Type B pancreatic cell (in vitro differentiated cells): Measurements from ENCODE around the gene DOCK4. TPM values are rescaled to one million over a fixed set of nuclear protein-coding genes. Genes with fewer than 3 reads are reported as not detected.

Experiments
- DNase-seq: peaks from one replicate; pipeline ENCODE4 v3.0.0; 2021; ENCODE audit warnings: mixed read lengths; ENCODE audit not compliant: unreplicated experiment; ENCODE audit errors: extremely low spot score
- H3K27ac Mint-ChIP-seq: 2 replicates; pipeline ENCODE4 v1.8.0; 2021; ENCODE audit warnings: mild to moderate bottlenecking, mixed read lengths
- H3K27me3 Mint-ChIP-seq: 2 replicates; pipeline ENCODE4 v1.8.0; 2021; ENCODE audit warnings: mixed read lengths
- H3K36me3 Mint-ChIP-seq: 2 replicates; pipeline ENCODE4 v1.8.0; 2021; ENCODE audit warnings: mixed read lengths
- H3K4me1 Mint-ChIP-seq: one replicate; pipeline ENCODE4 v1.8.0; 2021; ENCODE audit warnings: mixed read lengths; ENCODE audit not compliant: unreplicated experiment
- H3K4me3 Mint-ChIP-seq: 2 replicates; pipeline ENCODE4 v1.8.0; 2021; ENCODE audit warnings: mild to moderate bottlenecking, mixed read lengths
- H3K9me3 Mint-ChIP-seq: 2 replicates; pipeline ENCODE4 v1.8.0; 2021; ENCODE audit warnings: mixed read lengths
- total RNA-seq: library from RNA; stranded (reverse); gene quantifications from 2 replicates; pipeline ENCODE4 v1.2.1, GENCODE V29; 2021; ENCODE audit warnings: low replicate concordance
- TF ChIP-seq, protein P1 (sequence below): fragments of 200-600 bp; sonication (generic); conservative IDR thresholded peaks from 2 replicates; pipeline ENCODE4 v1.5.0; 2021; ENCODE audit warnings: antibody characterized with exemption, mild to moderate bottlenecking

Gene DOCK4
- total RNA-seq, 1 donor from 2014 or later = 24.6 TPM

DNA sequence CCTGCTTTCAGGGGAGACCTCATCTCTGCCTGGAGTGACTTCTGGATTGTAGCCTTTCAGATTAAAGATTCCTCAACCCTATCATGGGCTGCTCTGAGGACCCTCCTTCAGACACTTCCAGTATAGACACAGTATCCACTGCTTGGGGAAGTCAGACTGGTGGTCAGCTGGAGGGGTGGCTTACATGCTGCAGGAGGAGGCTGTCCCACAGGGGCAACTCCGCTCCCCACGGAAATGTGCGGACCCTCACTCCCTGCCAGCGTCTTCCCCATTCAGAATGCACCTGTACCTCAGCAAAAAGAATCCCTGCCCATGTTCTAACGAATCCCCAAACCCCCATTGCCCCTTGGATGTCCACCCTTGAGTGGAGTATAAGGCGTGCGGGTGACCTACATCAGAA lies 95.5 kb downstream of the DOCK4 start:
- DNase-seq = no peak
- TF ChIP-seq, protein P1, sequence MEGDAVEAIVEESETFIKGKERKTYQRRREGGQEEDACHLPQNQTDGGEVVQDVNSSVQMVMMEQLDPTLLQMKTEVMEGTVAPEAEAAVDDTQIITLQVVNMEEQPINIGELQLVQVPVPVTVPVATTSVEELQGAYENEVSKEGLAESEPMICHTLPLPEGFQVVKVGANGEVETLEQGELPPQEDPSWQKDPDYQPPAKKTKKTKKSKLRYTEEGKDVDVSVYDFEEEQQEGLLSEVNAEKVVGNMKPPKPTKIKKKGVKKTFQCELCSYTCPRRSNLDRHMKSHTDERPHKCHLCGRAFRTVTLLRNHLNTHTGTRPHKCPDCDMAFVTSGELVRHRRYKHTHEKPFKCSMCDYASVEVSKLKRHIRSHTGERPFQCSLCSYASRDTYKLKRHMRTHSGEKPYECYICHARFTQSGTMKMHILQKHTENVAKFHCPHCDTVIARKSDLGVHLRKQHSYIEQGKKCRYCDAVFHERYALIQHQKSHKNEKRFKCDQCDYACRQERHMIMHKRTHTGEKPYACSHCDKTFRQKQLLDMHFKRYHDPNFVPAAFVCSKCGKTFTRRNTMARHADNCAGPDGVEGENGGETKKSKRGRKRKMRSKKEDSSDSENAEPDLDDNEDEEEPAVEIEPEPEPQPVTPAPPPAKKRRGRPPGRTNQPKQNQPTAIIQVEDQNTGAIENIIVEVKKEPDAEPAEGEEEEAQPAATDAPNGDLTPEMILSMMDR = no peak
- no peak overlapping the region for H3K27ac Mint-ChIP-seq
- no peaks in the 10 kb centered on the region for H3K9me3 Mint-ChIP-seq
- H3K4me1 Mint-ChIP-seq = peaks cover 13% of the 10 kb centered on the region
- H3K27me3 Mint-ChIP-seq = no peaks in the 10 kb centered on the region
- H3K4me3 Mint-ChIP-seq = no peak overlapping the region
- H3K36me3 Mint-ChIP-seq = peaks cover 3% of the 10 kb centered on the region

DNA sequence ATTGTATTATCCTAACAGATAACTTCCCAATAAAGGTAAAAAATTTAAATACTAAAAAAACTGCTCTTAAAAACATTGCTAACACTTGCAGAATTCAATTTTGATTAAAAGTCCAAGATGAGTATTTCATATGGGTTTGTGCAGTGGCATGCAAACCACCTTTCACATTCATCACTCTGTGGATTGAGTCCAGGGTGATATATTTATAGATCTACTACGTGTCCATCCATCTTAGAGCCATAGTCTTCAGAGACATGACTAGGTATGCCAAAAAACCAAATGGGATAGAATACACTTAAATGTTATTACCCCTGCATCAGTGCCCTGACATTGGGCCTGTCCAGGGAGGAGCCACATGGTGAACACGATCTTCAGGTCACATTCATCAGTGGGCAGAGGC lies 96.0 kb downstream of the DOCK4 start:
- H3K36me3 Mint-ChIP-seq = peaks cover 3% of the 10 kb centered on the region
- H3K4me1 Mint-ChIP-seq = peaks cover 13% of the 10 kb centered on the region
- no peaks in the 10 kb centered on the region for H3K9me3 Mint-ChIP-seq
- H3K4me3 Mint-ChIP-seq = no peak overlapping the region
- no peak overlapping the region for H3K27ac Mint-ChIP-seq
- no peak for DNase-seq
- H3K27me3 Mint-ChIP-seq = no peaks in the 10 kb centered on the region
- TF ChIP-seq, protein P1 = no peak

DNA sequence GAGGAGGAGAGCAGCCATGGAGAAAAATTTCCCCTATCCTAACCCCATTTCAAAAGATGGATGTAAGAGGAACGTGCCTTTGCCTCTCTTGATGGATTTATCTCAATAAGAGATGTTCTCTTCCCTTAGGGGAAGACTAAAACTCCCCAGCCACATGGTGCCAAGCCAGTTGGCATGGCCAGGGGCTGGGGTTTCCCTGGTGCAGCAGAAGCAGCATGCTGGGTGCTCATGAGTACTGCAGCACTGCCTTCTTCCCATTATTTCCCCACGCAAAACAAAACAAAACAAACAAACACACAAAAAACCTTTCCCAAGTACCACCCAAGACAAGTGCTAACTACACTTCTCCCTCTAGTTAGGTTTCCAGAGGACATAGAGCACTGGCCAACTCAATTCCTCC lies 97.2 kb downstream of the DOCK4 start:
- DNase-seq = no peak
- Mint-ChIP-seq H3K36me3 (peaks cover 2% of the 10 kb centered on the region), H3K9me3 (no peaks in the 10 kb centered on the region), H3K27ac (no peak overlapping the region), H3K27me3 (no peaks in the 10 kb centered on the region), H3K4me1 (peaks cover 13% of the 10 kb centered on the region), H3K4me3 (no peak overlapping the region)
- TF ChIP-seq, protein P1 = no peak

DNA sequence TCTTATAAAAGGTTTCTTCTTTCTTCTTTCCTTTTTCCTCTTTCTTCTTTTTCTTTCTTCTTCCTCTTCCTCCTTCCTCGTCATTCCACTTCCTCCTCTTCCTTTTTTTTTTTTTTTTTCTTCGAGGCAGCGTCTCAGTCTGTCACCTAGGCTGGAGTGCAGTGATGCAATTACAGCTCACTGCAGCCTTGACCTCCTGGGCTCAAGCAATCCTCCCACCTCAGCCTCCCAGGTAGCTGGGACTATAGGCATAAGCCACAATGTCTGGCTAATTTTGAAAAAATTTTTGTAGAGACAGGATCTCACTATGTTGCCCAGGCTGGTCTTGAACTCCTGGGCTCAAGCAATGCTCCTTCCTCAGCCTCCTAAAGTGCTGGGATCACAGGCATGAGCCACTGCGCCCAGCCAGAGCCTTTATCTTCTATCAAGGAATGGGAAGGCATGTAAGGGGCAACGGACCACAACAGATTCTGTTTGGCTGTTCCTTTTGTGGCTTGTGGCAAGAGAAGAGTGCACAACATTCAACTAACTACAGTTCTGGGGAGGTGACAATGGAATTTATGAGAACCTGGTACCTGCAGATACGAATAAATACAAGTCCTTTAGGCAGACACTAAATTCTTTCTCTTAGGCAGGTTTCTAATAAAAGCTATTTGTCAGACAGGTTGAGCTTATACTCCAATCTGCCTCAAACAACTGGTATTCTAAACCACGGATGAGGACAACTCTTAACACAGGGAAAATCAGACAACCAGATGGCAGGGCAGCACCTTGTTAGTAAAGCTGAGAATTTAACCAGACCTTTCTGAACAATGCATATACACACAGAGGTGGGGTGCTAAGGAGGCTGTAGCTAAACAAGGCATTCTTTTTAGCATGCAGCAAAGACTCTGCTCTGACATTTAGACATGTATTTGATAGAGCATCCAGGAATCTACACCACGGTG lies 100.3 kb downstream of the DOCK4 start:
- Mint-ChIP-seq H3K4me3 (no peak overlapping the region), H3K27me3 (no peaks in the 10 kb centered on the region), H3K9me3 (no peaks in the 10 kb centered on the region), H3K27ac (no peak overlapping the region), H3K4me1 (peaks cover 19% of the 10 kb centered on the region), H3K36me3 (no peaks in the 10 kb centered on the region)
- DNase-seq = no peak
- TF ChIP-seq, protein P1 = no peak

DNA sequence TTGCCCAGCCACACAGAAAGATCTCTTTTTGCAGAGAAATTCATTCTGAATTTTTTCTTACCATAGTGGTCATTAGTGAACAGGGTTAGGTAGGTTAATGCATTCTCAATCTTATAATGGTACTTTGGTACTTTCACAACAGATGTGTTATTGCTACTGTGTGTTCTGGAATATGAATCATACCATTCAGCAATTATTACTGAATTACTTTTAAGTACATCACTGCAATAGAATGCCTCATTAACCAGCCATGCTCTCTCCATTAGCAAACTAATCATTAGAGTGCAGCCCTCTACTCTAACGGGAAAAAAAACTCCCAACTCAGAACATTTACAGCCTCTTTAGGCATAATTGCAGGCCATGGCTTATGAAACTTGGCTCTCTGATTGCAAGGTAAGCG lies 102.1 kb downstream of the DOCK4 start:
- peaks cover 27% of the 10 kb centered on the region for H3K4me1 Mint-ChIP-seq
- no peaks in the 10 kb centered on the region for H3K9me3 Mint-ChIP-seq
- no peaks in the 10 kb centered on the region for H3K27me3 Mint-ChIP-seq
- H3K4me3 Mint-ChIP-seq = no peak overlapping the region
- H3K27ac Mint-ChIP-seq = no peak overlapping the region
- TF ChIP-seq, protein P1 = no peak
- no peaks in the 10 kb centered on the region for H3K36me3 Mint-ChIP-seq
- DNase-seq = no peak
